IPS DF 6.9 (cell line): Measurements from ENCODE around the gene AOPEP.

Experiments used
- DNase-seq: peaks from one replicate; pipeline ENCODE4 v3.0.0-alpha.2; 2013; ENCODE audit warnings: low read depth, low spot score
- H3K27ac ChIP-seq: one replicate; pipeline ENCODE4 v1.5.1; 2013; ENCODE audit warnings: low read length, control low read depth
- H3K27me3 ChIP-seq: 2 replicates; pipeline ENCODE4 v1.6.1; 2013; ENCODE audit warnings: mild to moderate bottlenecking, low read length; ENCODE audit not compliant: control insufficient read depth, insufficient read depth
- H3K36me3 ChIP-seq: 2 replicates; pipeline ENCODE4 v1.6.1; 2013; ENCODE audit warnings: low read length; ENCODE audit not compliant: control insufficient read depth, insufficient read depth
- H3K4me1 ChIP-seq: 2 replicates; pipeline ENCODE4 v1.6.1; 2013; ENCODE audit warnings: low read length; ENCODE audit not compliant: control insufficient read depth, insufficient read depth
- H3K4me3 ChIP-seq: 2 replicates; pipeline ENCODE4 v1.5.1; 2013; ENCODE audit warnings: mild to moderate bottlenecking, low read length
- H3K9me3 ChIP-seq: 2 replicates; pipeline ENCODE4 v1.6.1; 2013; ENCODE audit warnings: low read length, inconsistent platforms; ENCODE audit not compliant: control insufficient read depth, insufficient read depth
- WGBS: extraction: QIAGEN DNeasy Blood & Tissue Kit; methylation state at CpG from one replicate; pipeline ENCODE4 v1.1.7; 2013; ENCODE audit warnings: mixed read lengths, missing lambda C conversion rate; ENCODE audit not compliant: insufficient read length, insufficient coverage; 5-methylcytosine and 5-hydroxymethylcytosine counted together

The AOPEP gene

DNA sequence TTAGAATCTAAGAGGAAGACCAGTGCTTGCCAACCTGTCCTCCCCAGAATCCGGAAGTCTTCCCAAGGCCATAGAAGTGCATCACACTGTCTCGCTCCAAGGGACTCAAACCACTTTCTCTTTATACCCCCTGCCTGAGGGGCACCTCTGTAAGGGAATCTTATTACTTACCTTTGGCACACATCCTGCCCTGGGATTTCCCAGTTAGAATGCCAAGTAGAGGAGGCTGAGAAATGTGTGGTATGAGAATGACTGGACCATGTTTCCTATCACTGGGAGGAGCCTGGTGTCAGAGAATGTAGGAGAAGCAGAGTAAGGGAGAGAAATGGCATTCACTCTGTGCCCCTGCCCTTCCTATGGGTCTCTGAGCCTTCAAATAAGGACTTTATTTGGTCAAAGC, 85.8 kb downstream of the AOPEP start:
- no peak overlapping the region for H3K27ac ChIP-seq

DNA sequence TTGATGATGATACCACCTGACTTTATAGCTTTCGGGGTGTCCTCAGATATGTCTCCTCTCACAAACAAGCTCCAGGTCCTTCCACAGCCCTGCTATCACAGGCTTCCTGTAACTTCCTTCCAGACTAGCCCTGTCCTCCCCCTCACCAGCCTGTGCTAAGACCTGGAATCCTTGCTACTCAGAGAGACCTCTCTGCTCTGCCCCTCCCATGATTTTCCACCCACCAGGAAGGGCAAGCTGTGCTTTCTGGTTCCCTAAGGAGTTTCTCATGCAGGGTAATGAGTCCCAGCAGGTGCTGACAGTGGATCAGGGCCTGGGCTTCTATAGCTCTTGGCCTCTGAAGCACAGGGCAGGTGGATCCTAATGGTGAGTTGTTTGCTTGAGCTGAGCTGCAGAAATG, 86.9 kb downstream of the AOPEP start:
- Histone ChIP-seq H3K27ac (no peak overlapping the region), H3K36me3 (no peaks in the 10 kb centered on the region), H3K9me3 (no peaks in the 10 kb centered on the region), H3K4me3 (no peak overlapping the region), H3K4me1 (no peaks in the 10 kb centered on the region), H3K27me3 (no peaks in the 10 kb centered on the region)
- WGBS: no CpG with 5 or more reads among the region's 1 CpG
- DNase-seq: no peak

More for the DNA sequence above, 85.8 kb downstream of the AOPEP start:
- Histone ChIP-seq H3K9me3 (no peaks in the 10 kb centered on the region), H3K4me1 (no peaks in the 10 kb centered on the region), H3K27me3 (no peaks in the 10 kb centered on the region), H3K36me3 (no peaks in the 10 kb centered on the region), H3K4me3 (no peak overlapping the region)
- no peak for DNase-seq
- no CpG with 5 or more reads among the region's 2 CpGs for WGBS

DNA sequence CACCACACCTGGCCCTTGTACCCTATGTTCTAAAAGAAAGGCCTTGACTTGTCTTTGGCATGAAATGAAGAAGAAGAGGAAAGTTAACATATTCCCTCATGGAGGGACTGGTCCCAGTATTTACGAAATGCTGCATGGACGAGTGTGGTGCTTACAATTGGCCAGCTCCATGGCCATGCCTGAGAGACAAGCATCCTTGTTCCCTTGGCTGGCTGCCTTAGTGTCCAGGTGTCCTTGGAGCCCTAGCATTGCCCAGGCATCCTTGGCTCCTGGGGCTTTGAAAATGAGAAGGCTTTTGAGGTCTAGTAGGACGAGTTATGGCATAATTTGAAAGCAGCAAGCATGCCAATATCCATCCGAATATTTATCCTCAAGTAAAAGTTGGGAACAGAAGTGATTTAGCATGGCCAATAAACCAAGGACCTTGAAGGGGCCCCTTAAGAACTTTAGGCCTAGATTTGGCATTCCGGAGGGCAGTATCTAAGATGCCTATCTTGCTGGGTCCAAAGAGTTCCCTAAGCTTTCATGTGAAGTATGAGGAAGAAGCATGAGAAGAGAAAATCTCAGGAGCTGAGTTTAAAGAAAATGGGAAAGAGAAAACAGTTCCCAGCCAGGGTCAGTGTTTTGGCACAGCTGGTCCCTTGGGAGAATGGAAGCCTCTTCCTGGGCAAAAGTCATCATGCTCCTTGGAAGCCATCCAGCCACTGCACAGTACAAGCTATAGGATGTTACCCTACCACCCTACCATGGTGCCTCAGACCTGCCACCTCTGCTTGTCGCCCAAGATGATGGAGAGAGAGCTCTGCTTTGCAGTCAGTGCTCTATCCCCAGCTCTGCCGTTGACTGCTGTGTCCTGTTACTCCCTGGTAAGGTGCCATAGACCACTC, 91.0 kb downstream of the AOPEP start:
- H3K4me1 ChIP-seq: no peaks in the 10 kb centered on the region; the same call in none of the 2 replicates
- H3K27ac ChIP-seq: no peak overlapping the region
- no CpG with 5 or more reads among the region's 7 CpGs for WGBS
- H3K27me3 ChIP-seq: no peaks in the 10 kb centered on the region
- H3K36me3 ChIP-seq: no peaks in the 10 kb centered on the region
- no peak overlapping the region for H3K4me3 ChIP-seq
- no peaks in the 10 kb centered on the region for H3K9me3 ChIP-seq
- no peak for DNase-seq

DNA sequence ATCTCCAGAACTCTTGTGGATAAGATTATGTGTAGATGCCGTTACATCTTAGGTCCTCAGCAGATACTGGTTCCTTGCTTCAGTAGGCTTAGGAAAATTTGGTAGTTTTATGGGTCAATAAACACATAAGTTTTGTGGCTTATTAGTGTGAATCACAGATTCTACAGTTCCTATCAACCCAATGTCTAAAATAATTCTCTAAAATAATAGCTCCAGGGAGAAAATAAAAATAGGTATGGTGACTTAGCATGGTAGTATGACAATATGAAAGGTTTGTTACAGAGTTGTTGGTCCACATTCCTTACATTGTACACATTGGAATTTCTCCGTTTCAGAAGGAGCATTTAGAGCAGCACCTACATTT, 91.7 kb downstream of the AOPEP start:
- H3K27me3 ChIP-seq: no peaks in the 10 kb centered on the region
- H3K4me3 ChIP-seq: no peak overlapping the region
- H3K4me1 ChIP-seq: no peaks in the 10 kb centered on the region; the same call in none of the 2 replicates
- no peaks in the 10 kb centered on the region for H3K9me3 ChIP-seq
- no peaks in the 10 kb centered on the region for H3K36me3 ChIP-seq
- no CpG with 5 or more reads among the region's 2 CpGs for WGBS
- H3K27ac ChIP-seq: no peak overlapping the region
- no peak for DNase-seq

DNA sequence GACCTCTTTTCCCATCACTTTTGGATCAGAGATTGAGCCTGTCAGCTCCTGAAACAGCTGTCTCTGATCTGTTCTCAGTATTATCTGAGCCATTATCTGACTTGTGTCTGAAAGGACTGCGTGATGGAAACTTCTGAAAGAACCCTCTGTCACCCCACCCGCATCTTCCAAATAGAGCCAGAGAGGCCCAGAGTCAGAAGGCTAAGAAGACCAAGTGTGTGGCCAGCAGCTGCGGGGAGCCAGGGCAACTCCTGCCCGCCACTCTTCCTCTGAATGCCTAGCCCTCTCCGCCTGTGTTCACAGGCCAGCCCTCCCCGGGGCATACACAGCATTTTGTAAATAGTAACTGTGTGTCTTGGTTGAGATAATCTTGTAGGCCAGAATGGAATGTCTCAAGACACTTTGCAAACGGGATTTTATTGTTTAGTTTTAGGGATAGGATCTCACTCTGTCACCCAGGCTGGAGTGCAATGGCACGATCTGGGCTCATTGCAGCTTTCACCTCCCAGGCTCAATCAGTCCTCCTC, 92.7 kb downstream of the AOPEP start:
- no peaks in the 10 kb centered on the region for H3K36me3 ChIP-seq
- no peaks in the 10 kb centered on the region for H3K27me3 ChIP-seq
- H3K27ac ChIP-seq: no peak overlapping the region
- no peaks in the 10 kb centered on the region; the same call in none of the 2 replicates for H3K4me1 ChIP-seq
- H3K9me3 ChIP-seq: no peaks in the 10 kb centered on the region
- no peak overlapping the region for H3K4me3 ChIP-seq
- DNase-seq: no peak
- no CpG with 5 or more reads among the region's 8 CpGs for WGBS

DNA sequence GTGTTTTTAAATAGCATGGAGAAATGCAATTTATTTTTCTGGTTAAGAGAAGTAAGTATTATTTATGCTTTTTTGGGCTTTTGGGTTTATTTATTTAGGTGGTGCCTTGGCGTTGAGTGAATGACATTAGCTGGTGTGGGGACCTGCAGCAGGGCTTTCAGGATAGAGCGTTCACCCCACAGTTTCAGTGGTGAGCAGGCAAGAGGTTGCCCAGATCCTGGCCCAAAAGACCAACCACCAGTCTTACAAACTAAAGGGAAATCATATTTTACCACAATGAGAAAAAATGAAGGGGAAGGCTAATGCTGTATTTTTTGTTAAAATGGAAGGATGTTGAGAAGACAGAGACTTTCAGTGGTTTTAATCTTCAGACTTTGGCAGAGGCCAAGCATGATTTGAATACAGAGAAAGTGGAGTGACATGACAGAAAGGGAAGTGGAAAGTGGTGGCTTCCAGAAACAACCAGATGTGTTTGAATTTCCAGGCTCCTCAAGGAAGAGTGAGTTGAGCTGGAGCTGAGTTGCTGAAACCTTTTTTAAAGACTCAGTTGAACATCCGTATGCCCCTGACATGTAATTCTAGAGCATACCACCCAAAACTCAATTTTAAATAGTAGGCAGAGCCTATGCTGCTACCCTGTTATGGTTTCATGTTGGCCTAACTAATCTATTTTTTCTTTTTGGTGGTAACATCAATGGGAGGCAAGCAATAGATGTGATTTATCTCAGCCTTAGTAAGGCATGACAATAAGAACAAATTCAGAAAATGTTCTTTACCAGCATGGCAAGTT, 94.8 kb downstream of the AOPEP start:
- Histone ChIP-seq H3K27me3 (no peaks in the 10 kb centered on the region), H3K27ac (no peak overlapping the region), H3K36me3 (no peaks in the 10 kb centered on the region), H3K4me1 (peaks cover 3% of the 10 kb centered on the region), H3K9me3 (no peaks in the 10 kb centered on the region), H3K4me3 (no peak overlapping the region)
- no CpG with 5 or more reads among the region's 3 CpGs for WGBS
- no peak for DNase-seq

DNA sequence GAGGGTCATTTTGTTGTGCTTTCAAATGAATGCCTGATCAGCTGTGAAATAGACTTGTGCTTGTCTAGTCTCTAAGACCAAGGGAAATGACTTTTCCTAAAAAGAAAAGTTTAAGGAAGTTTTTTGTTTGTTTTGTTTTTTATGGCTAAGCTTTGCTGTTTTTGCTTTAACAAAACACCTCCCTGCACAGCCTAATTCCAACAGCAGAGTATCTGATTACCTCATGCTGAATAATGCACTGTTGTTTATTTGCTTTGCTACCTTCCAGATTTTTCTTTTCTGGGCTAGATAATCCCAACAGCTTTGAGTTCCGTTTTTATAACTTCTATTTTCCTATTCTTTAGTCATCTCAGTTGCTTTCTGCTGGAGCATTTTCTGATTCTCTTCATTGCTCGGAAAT, 95.8 kb downstream of the AOPEP start:
- Histone ChIP-seq H3K27ac (no peak overlapping the region), H3K4me3 (no peak overlapping the region), H3K4me1 (peaks cover 5% of the 10 kb centered on the region), H3K9me3 (no peaks in the 10 kb centered on the region), H3K27me3 (no peaks in the 10 kb centered on the region), H3K36me3 (no peaks in the 10 kb centered on the region)
- no peak for DNase-seq
- no CpG with 5 or more reads among the region's 2 CpGs for WGBS

DNA sequence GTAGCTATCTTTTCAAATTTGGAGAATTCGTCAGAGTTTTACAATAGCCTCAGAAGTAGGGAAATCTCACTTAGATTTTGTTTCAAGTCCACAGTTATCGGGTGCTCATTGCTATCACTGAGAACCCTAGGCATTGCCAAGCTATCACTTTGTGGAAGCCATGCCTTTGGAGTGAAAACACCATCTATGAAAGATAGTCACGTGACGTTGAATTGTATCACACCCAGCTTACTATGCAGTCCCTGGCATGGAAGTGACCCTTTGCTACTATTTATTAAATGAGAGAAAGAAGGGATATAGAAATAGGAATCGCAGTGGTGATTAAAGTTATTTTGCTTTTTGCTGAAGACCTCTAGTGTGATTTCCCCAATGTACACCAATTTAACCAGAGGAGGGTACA, 97.2 kb downstream of the AOPEP start:
- Histone ChIP-seq H3K27ac (no peak overlapping the region), H3K9me3 (no peaks in the 10 kb centered on the region), H3K36me3 (no peaks in the 10 kb centered on the region), H3K27me3 (no peaks in the 10 kb centered on the region), H3K4me1 (peaks cover 5% of the 10 kb centered on the region), H3K4me3 (no peak overlapping the region)
- DNase-seq: no peak
- WGBS: no CpG with 5 or more reads among the region's 5 CpGs

DNA sequence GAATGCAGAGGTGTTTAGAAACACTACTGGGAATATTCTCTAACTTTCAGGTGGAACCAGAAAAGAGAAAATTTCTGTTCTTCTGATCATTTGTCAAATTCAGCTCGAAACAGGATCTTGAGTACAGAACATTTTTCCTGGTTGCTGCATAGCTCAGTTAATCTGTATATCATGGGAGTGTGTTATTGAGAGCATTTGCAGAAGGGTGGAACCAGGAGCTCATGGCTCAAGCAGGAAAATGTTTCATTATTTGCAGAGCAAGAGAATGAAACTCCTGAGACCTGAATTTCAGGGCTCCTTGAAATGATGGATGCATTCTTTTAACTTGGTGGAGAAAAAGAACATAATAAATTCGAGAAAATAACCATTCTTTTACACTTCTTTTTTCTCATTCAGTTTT, 97.9 kb downstream of the AOPEP start:
- no peak for DNase-seq
- Histone ChIP-seq H3K4me3 (no peak overlapping the region), H3K27me3 (no peaks in the 10 kb centered on the region), H3K9me3 (no peaks in the 10 kb centered on the region), H3K36me3 (no peaks in the 10 kb centered on the region), H3K4me1 (peaks cover 5% of the 10 kb centered on the region; the same call in 1 of the 2 replicates), H3K27ac (no peak overlapping the region)
- WGBS: no CpG with 5 or more reads among the region's 2 CpGs

DNA sequence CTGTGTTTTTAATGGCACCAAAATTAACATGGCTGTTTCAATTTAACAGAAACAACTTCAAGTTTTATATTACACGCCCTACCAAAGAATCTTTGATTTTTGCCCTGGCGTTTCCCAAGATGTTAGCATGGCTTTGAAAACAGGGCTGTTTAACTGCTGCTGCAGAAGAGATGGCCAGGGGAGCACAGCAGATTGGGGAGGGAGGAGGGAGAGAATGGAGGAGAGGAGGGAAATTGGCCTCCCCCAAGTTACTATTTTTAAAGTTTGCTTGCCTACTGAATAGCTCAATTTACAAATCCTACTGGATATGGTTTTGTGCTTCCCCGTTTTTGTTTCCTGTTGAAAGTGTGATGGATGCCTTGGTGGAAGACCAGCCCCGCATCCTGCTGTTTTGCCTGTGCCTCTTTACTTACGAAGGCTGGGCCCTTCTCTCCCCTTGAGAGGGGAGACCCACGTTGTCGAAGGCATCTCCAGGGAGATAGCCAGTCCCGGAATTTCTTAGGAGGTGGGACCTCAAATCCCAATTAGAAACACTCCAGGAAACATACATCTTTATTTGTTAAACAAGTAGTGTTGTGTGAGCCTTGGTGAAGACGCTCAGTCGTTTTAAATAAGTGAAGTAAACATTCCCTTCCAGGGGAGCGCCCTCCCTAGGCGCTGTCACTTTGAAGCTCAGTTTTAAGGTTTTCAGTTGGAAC, 98.6 kb downstream of the AOPEP start:
- Histone ChIP-seq H3K27me3 (no peaks in the 10 kb centered on the region), H3K4me3 (no peak overlapping the region), H3K36me3 (no peaks in the 10 kb centered on the region), H3K4me1 (peaks cover 5% of the 10 kb centered on the region; the same call in 1 of the 2 replicates), H3K9me3 (no peaks in the 10 kb centered on the region), H3K27ac (no peak overlapping the region)
- peak; percentile 27 for DNase-seq
- WGBS: no CpG with 5 or more reads among the region's 12 CpGs
